CD14-positive monocyte (primary cell): ENCODE data around the gene ZNF579. TPM values are rescaled to one million over a fixed set of nuclear protein-coding genes. Genes with fewer than 3 reads are reported as not detected.
"Not testable (repeated sequence)": the region's sequence is repeated elsewhere in the genome, so short reads cannot be mapped to it uniquely, and the experiment has no call there.

ENCODE experiments used
- DNase-seq, 3 donors: peaks; one replicate each; pipeline ENCODE4 v3.0.0-alpha.2; 2011 to 2022
- H2AFZ ChIP-seq: 2 replicates; pipeline ENCODE4 v1.6.0; 2012; ENCODE audit warnings: mild to moderate bottlenecking, low read depth, low read length, inconsistent platforms; ENCODE audit not compliant: insufficient read depth, poor library complexity, severe bottlenecking
- H3K27ac ChIP-seq, 2 donors: 1 replicate in 1 of 2; 2 replicates in 1 of 2; pipeline ENCODE4 v1.5.1; 2012 to 2013; ENCODE audit warnings: low read length in 2 of 2, control low read depth in 1 of 2, inconsistent platforms in 1 of 2, low read depth in 1 of 2, mild to moderate bottlenecking in 1 of 2
- H3K27me3 ChIP-seq, 2 donors: one replicate each; pipeline versions ENCODE4 v1.6.0 to v1.6.1; 2011 to 2013; ENCODE audit warnings: low read length in 2 of 2; ENCODE audit not compliant: control insufficient read depth in 2 of 2, insufficient read depth in 2 of 2
- H3K36me3 ChIP-seq, 2 donors: replicated peaks in 1 of 2; 1 replicate in 1 of 2; 2 replicates in 1 of 2; pipeline versions ENCODE4 v1.5.1 to v1.6.1; 2012 to 2013; ENCODE audit warnings: low read length in 2 of 2, control low read depth in 1 of 2, inconsistent platforms in 1 of 2, mild to moderate bottlenecking in 1 of 2; ENCODE audit not compliant: insufficient read depth in 2 of 2, control insufficient read depth in 1 of 2
- H3K4me1 ChIP-seq, 2 donors: 1 replicate in 1 of 2; 2 replicates in 1 of 2; pipeline versions ENCODE4 v1.5.1 to v1.6.1; 2012 to 2013; ENCODE audit warnings: low read length in 2 of 2, control low read depth in 1 of 2, inconsistent platforms in 1 of 2, mild to moderate bottlenecking in 1 of 2, moderate library complexity in 1 of 2; ENCODE audit not compliant: insufficient read depth in 2 of 2, control insufficient read depth in 1 of 2
- H3K4me2 ChIP-seq: replicated peaks from 2 replicates; pipeline ENCODE3; 2012; ENCODE audit warnings: low read length, moderate library complexity, mild to moderate bottlenecking; ENCODE audit not compliant: poor library complexity, severe bottlenecking; ENCODE audit errors: extremely low read depth
- H3K4me3 ChIP-seq, 3 experiments: fragments of 200-600 bp in 1 of 3; sonication (generic) in 1 of 3; replicated peaks in 1 of 3; 1 replicate in 2 of 3; 2 replicates in 1 of 3; pipeline ENCODE4 v1.5.1; 2011 to 2013; ENCODE audit warnings: low read length in 3 of 3, mild to moderate bottlenecking in 3 of 3, control low read depth in 2 of 3, low read depth in 2 of 3, inconsistent platforms in 1 of 3, moderate library complexity in 1 of 3
- H3K79me2 ChIP-seq: 2 replicates; pipeline ENCODE4 v1.6.0; 2012; ENCODE audit warnings: mild to moderate bottlenecking, control low read depth, inconsistent platforms, low read length, moderate library complexity; ENCODE audit not compliant: insufficient read depth
- H3K9ac ChIP-seq: 2 replicates; pipeline ENCODE4 v1.6.0; 2017; ENCODE audit warnings: low read length, mild to moderate bottlenecking; ENCODE audit not compliant: insufficient read depth, poor library complexity, severe bottlenecking
- H3K9me3 ChIP-seq, 2 donors: replicated peaks in 1 of 2; 1 replicate in 1 of 2; 2 replicates in 1 of 2; pipeline versions ENCODE4 v1.5.1 to v1.6.1; 2012 to 2013; ENCODE audit warnings: low read length in 2 of 2, control low read depth in 1 of 2; ENCODE audit not compliant: control insufficient read depth in 1 of 2, insufficient read depth in 1 of 2
- H4K20me1 ChIP-seq: 2 replicates; pipeline ENCODE4 v1.6.0; 2012; ENCODE audit warnings: mild to moderate bottlenecking, low read length, control low read depth, moderate library complexity; ENCODE audit not compliant: insufficient read depth
- H3K27ac Mint-ChIP-seq, 7 donors: one replicate each; pipeline ENCODE4 v1.8.0; 2020; ENCODE audit warnings: mild to moderate bottlenecking in 7 of 7, mixed read lengths in 7 of 7, moderate library complexity in 6 of 7, inconsistent platforms in 2 of 7
- H3K27me3 Mint-ChIP-seq, 3 donors: one replicate each; pipeline ENCODE4 v1.8.0; 2021 to 2022; ENCODE audit warnings: low read depth in 3 of 3, mild to moderate bottlenecking in 3 of 3, mixed read lengths in 3 of 3, moderate library complexity in 3 of 3, inconsistent platforms in 1 of 3
- H3K36me3 Mint-ChIP-seq, 2 donors: one replicate each; pipeline ENCODE4 v1.8.0; 2020; ENCODE audit warnings: mixed read lengths in 2 of 2, inconsistent platforms in 1 of 2, mild to moderate bottlenecking in 1 of 2
- H3K4me1 Mint-ChIP-seq: one replicate; pipeline ENCODE4 v1.8.0; 2020; ENCODE audit warnings: mild to moderate bottlenecking, mixed read lengths
- H3K4me3 Mint-ChIP-seq, 2 donors: one replicate each; pipeline ENCODE4 v1.8.0; 2020; ENCODE audit warnings: mild to moderate bottlenecking in 2 of 2, mixed read lengths in 2 of 2, moderate library complexity in 1 of 2
- H3K9me3 Mint-ChIP-seq, 7 donors: one replicate each; pipeline ENCODE4 v1.8.0; 2020 to 2022; ENCODE audit warnings: mixed read lengths in 7 of 7, mild to moderate bottlenecking in 6 of 7, moderate library complexity in 6 of 7, inconsistent platforms in 2 of 7
- CTCF ChIP-seq: fragments of 200-600 bp; IDR thresholded peaks from one replicate; pipeline ENCODE4 v1.8.0; 2022; ENCODE audit warnings: antibody characterized with exemption, mild to moderate bottlenecking
- WGBS: methylation state at CpG from one replicate; pipeline ENCODE4 v1.1.5; 2013; ENCODE audit warnings: missing lambda C conversion rate; ENCODE audit not compliant: insufficient coverage; 5-methylcytosine and 5-hydroxymethylcytosine counted together
- intact Hi-C, 2 donors: fragments of 100-400 bp; cut with micrococcal nuclease; formaldehyde crosslinking; loops; one replicate each; pipeline versions ENCODE4 v1.15.0 to v1.15.1; 2023
- polyA plus RNA-seq, 3 donors: library from polyadenylated mRNA; depleted of rRNA in 1 of 3; unstranded in 2 of 3; stranded (reverse) in 1 of 3; fragments of 300-500 nt in 2 of 3; fragments of >200 nt in 1 of 3; fragmentation: Illumina TruSeq in 2 of 3; gene quantifications; 1 replicate in 2 of 3; 2 replicates in 1 of 3; pipeline ENCODE4 v1.2.3, GENCODE V29; 2012 to 2021

ZNF579 gene
- polyA plus RNA-seq, 3 donors, result 0.05 to 1.8 TPM; not detected in 1

- 95% methylated on average over 5 of the region's 5 CpGs for WGBS
- not testable (repeated sequence) for DNase-seq, H3K9me3 Mint-ChIP-seq
These were observed 11.2 kb downstream of the ZNF579 start for GRCh38 chr19:55569477-55569876.

GRCh38 chr19:55567708-55568328, 12.8 kb downstream of the ZNF579 start:
- no peaks in the 10 kb centered on the region for H3K4me1 ChIP-seq
- H3K4me3 ChIP-seq, result no peak overlapping the region
- no peak overlapping the region for H3K9ac ChIP-seq
- Mint-ChIP-seq H3K9me3 (peaks cover 0 to 7% (median 0%) of the 10 kb centered on the region in 7 donors), H3K4me3 (no peak overlapping the region), H3K4me1 (no peaks in the 10 kb centered on the region), H3K36me3 (no peaks in the 10 kb centered on the region), H3K27ac (no peak overlapping the region), H3K27me3 (peaks cover 4 to 7% (median 6%) of the 10 kb centered on the region in 3 donors)
- intact Hi-C loops, result no loop called here
- no peak for TF ChIP-seq CTCF
- DNase-seq, result no peak
- no peak overlapping the region for H3K4me2 ChIP-seq
- no peak overlapping the region for H3K27ac ChIP-seq
- H3K79me2 ChIP-seq, result no peaks in the 10 kb centered on the region
- H3K27me3 ChIP-seq, result no peaks in the 10 kb centered on the region
- no peaks in the 10 kb centered on the region for H3K36me3 ChIP-seq
- no peaks in the 10 kb centered on the region for H4K20me1 ChIP-seq
- H2AFZ ChIP-seq, result no peak overlapping the region
- H3K9me3 ChIP-seq, result no peaks in the 10 kb centered on the region

More at GRCh38 chr19:55569477-55569876, 11.2 kb downstream of the ZNF579 start:
- H3K4me1 Mint-ChIP-seq, H3K27me3 ChIP-seq, H3K27ac ChIP-seq, H3K36me3 Mint-ChIP-seq, H3K27ac Mint-ChIP-seq, H3K36me3 ChIP-seq, H3K4me3 ChIP-seq, H3K9ac ChIP-seq, H3K27me3 Mint-ChIP-seq, H3K79me2 ChIP-seq, H3K9me3 ChIP-seq, intact Hi-C loops, H3K4me3 Mint-ChIP-seq, H2AFZ ChIP-seq, H4K20me1 ChIP-seq, H3K4me2 ChIP-seq, H3K4me1 ChIP-seq: not testable (repeated sequence)
